MM.1S (cell line): ENCODE results near the gene GPATCH2.
"Not testable (repeated sequence)": the region's sequence is repeated elsewhere in the genome, so short reads cannot be mapped to it uniquely, and the experiment has no call there.

ENCODE experiments used
- EZH2phosphoT487 ChIP-seq: fragments of 300-600 bp; sonication (generic); IDR thresholded peaks from 2 replicates; pipeline ENCODE4 v1.6.1; 2018; ENCODE audit warnings: antibody characterized with exemption, low read length
- TF ChIP-seq, protein P1 (sequence below): fragments of 300-600 bp; sonication (generic); IDR thresholded peaks from 2 replicates; pipeline ENCODE4 v1.5.1; 2016; ENCODE audit warnings: antibody characterized with exemption, low read length, mixed read lengths

DNA sequence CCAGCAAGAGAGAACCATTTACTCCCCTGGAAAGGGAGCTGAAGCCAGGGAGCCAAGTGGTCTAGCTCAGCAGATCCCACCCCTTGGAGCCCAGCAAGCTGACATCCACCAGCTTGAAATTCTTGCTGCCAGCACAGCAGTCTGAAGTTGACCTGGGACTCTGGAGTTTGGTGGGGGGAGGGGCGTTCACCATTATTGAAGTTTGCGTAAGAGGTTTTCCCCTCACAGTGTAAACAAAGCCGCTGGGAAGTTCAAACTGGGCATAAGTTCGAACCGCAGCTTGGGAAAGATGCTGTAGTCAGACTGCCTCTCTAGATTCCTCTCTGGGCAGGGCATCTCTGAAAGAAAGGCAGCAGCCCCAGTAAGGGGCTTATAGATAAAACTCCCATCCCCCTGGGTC is 251.1 kb downstream of the GPATCH2 start:
- TF ChIP-seq, protein P1, sequence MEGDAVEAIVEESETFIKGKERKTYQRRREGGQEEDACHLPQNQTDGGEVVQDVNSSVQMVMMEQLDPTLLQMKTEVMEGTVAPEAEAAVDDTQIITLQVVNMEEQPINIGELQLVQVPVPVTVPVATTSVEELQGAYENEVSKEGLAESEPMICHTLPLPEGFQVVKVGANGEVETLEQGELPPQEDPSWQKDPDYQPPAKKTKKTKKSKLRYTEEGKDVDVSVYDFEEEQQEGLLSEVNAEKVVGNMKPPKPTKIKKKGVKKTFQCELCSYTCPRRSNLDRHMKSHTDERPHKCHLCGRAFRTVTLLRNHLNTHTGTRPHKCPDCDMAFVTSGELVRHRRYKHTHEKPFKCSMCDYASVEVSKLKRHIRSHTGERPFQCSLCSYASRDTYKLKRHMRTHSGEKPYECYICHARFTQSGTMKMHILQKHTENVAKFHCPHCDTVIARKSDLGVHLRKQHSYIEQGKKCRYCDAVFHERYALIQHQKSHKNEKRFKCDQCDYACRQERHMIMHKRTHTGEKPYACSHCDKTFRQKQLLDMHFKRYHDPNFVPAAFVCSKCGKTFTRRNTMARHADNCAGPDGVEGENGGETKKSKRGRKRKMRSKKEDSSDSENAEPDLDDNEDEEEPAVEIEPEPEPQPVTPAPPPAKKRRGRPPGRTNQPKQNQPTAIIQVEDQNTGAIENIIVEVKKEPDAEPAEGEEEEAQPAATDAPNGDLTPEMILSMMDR = not testable (repeated sequence)
- not testable (repeated sequence) for TF ChIP-seq EZH2phosphoT487
